Stimulated activated memory B cell treated with anti-CD40 and anti-IgM and Interleukin-4, amounts not matched to agents 10 μg/mL and 1 μg/mL and 100 μg/mL, for 72 hours (primary cell): ENCODE results near the gene AUH.
A peak's percentile ranks its signal among the peaks of the same experiment; 100 is the strongest.

ENCODE experiments used
- ATAC-seq: fragments of 150-1000 bp; cut with Tn5 transposase; 2 replicates; pipeline ENCODE4 v1.10.0; 2021
- H3K27ac Mint-ChIP-seq: one replicate; pipeline ENCODE4 v1.8.0; 2022; ENCODE audit warnings: mild to moderate bottlenecking, mixed read lengths
- H3K27me3 Mint-ChIP-seq: one replicate; pipeline ENCODE4 v1.8.0; 2022; ENCODE audit warnings: mixed read lengths
- H3K36me3 Mint-ChIP-seq: one replicate; pipeline ENCODE4 v1.8.0; 2022; ENCODE audit warnings: mixed read lengths
- H3K4me1 Mint-ChIP-seq: one replicate; pipeline ENCODE4 v1.8.0; 2022; ENCODE audit warnings: mixed read lengths
- H3K4me3 Mint-ChIP-seq: one replicate; pipeline ENCODE4 v1.8.0; 2022; ENCODE audit warnings: mild to moderate bottlenecking, moderate library complexity, mixed read lengths
- H3K9me3 Mint-ChIP-seq: one replicate; pipeline ENCODE4 v1.8.0; 2022; ENCODE audit warnings: mixed read lengths

The AUH gene

GRCh38 chr9:91360551-91361290 lies 997 bp downstream of the AUH start:
- H3K9me3 Mint-ChIP-seq: no peaks in the 10 kb centered on the region
- no peaks in the 10 kb centered on the region for H3K27me3 Mint-ChIP-seq
- peak; percentile 70 for ATAC-seq
- H3K4me3 Mint-ChIP-seq: peak overlapping the region; percentile 96
- H3K4me1 Mint-ChIP-seq: peaks cover 53% of the 10 kb centered on the region
- H3K36me3 Mint-ChIP-seq: peaks cover 54% of the 10 kb centered on the region
- H3K27ac Mint-ChIP-seq: peak overlapping the region; percentile 85

- H3K27me3 Mint-ChIP-seq: no peaks in the 10 kb centered on the region
- peak overlapping the region; percentile 85 for H3K27ac Mint-ChIP-seq
- ATAC-seq: no peak
- no peaks in the 10 kb centered on the region for H3K9me3 Mint-ChIP-seq
- peaks cover 62% of the 10 kb centered on the region for H3K36me3 Mint-ChIP-seq
- H3K4me3 Mint-ChIP-seq: peak overlapping the region; percentile 96
- H3K4me1 Mint-ChIP-seq: peaks cover 57% of the 10 kb centered on the region
These were observed 1.8 kb downstream of the AUH start for GRCh38 chr9:91359734-91360470.

- H3K9me3 Mint-ChIP-seq: no peaks in the 10 kb centered on the region
- ATAC-seq: peak; percentile 52
- H3K36me3 Mint-ChIP-seq: peaks cover 69% of the 10 kb centered on the region
- peaks cover 62% of the 10 kb centered on the region for H3K4me1 Mint-ChIP-seq
- H3K27me3 Mint-ChIP-seq: no peaks in the 10 kb centered on the region
- H3K27ac Mint-ChIP-seq: peak overlapping the region; percentile 85
- peak overlapping the region; percentile 96 for H3K4me3 Mint-ChIP-seq
These were observed 2.6 kb downstream of the AUH start for GRCh38 chr9:91359083-91359482.

- H3K27ac Mint-ChIP-seq: peak overlapping the region; percentile 31
- no peak for ATAC-seq
- H3K9me3 Mint-ChIP-seq: no peaks in the 10 kb centered on the region
- peaks cover 64% of the 10 kb centered on the region for H3K36me3 Mint-ChIP-seq
- no peak overlapping the region for H3K4me3 Mint-ChIP-seq
- H3K4me1 Mint-ChIP-seq: peaks cover 53% of the 10 kb centered on the region
- no peaks in the 10 kb centered on the region for H3K27me3 Mint-ChIP-seq
These were observed 6.8 kb downstream of the AUH start for GRCh38 chr9:91354881-91355280.

- peaks cover 45% of the 10 kb centered on the region for H3K36me3 Mint-ChIP-seq
- H3K4me3 Mint-ChIP-seq: peak overlapping the region; percentile 55
- H3K4me1 Mint-ChIP-seq: peaks cover 40% of the 10 kb centered on the region
- H3K27me3 Mint-ChIP-seq: no peaks in the 10 kb centered on the region
- H3K9me3 Mint-ChIP-seq: no peaks in the 10 kb centered on the region
- peak; percentile 89 for ATAC-seq
- H3K27ac Mint-ChIP-seq: peak overlapping the region; percentile 97
These were observed 12.6 kb downstream of the AUH start for GRCh38 chr9:91349115-91349555.

- Mint-ChIP-seq H3K27ac (peak overlapping the region; percentile 97), H3K27me3 (no peaks in the 10 kb centered on the region), H3K4me3 (peak overlapping the region; percentile 52), H3K36me3 (peaks cover 53% of the 10 kb centered on the region), H3K9me3 (no peaks in the 10 kb centered on the region), H3K4me1 (peaks cover 43% of the 10 kb centered on the region)
- no peak for ATAC-seq
These were observed 13.4 kb downstream of the AUH start for GRCh38 chr9:91348191-91348807.

- Mint-ChIP-seq H3K9me3 (peaks cover 3% of the 10 kb centered on the region), H3K27me3 (no peaks in the 10 kb centered on the region), H3K4me1 (peaks cover 49% of the 10 kb centered on the region), H3K36me3 (peaks cover 56% of the 10 kb centered on the region), H3K4me3 (no peak overlapping the region), H3K27ac (peak overlapping the region; percentile 51)
- no peak for ATAC-seq
These were observed 14.3 kb downstream of the AUH start for GRCh38 chr9:91347377-91347776.

- Mint-ChIP-seq H3K4me1 (peaks cover 53% of the 10 kb centered on the region), H3K36me3 (peaks cover 58% of the 10 kb centered on the region), H3K9me3 (peaks cover 5% of the 10 kb centered on the region), H3K4me3 (no peak overlapping the region), H3K27me3 (no peaks in the 10 kb centered on the region), H3K27ac (peak overlapping the region; percentile 51)
- peak; percentile 29 for ATAC-seq
These were observed 15.1 kb downstream of the AUH start for GRCh38 chr9:91346644-91347043.

- Mint-ChIP-seq H3K9me3 (peaks cover 6% of the 10 kb centered on the region), H3K4me3 (no peak overlapping the region), H3K4me1 (peaks cover 59% of the 10 kb centered on the region), H3K27ac (peak overlapping the region; percentile 51), H3K27me3 (no peaks in the 10 kb centered on the region), H3K36me3 (peaks cover 65% of the 10 kb centered on the region)
- no peak for ATAC-seq
These were observed 15.7 kb downstream of the AUH start for GRCh38 chr9:91345978-91346377.

GRCh38 chr9:91342575-91342974 lies 19.1 kb downstream of the AUH start:
- H3K4me3 Mint-ChIP-seq: no peak overlapping the region
- peak overlapping the region; percentile 53 for H3K27ac Mint-ChIP-seq
- no peaks in the 10 kb centered on the region for H3K27me3 Mint-ChIP-seq
- H3K36me3 Mint-ChIP-seq: peaks cover 78% of the 10 kb centered on the region
- peaks cover 42% of the 10 kb centered on the region for H3K4me1 Mint-ChIP-seq
- ATAC-seq: no peak
- H3K9me3 Mint-ChIP-seq: peaks cover 6% of the 10 kb centered on the region

- Mint-ChIP-seq H3K36me3 (peaks cover 86% of the 10 kb centered on the region), H3K27me3 (no peaks in the 10 kb centered on the region), H3K27ac (peak overlapping the region; percentile 77), H3K4me3 (no peak overlapping the region), H3K4me1 (peaks cover 35% of the 10 kb centered on the region), H3K9me3 (peaks cover 6% of the 10 kb centered on the region)
- no peak for ATAC-seq
These were observed 20.0 kb downstream of the AUH start for GRCh38 chr9:91341749-91342148.

- Mint-ChIP-seq H3K4me3 (no peak overlapping the region), H3K27ac (peak overlapping the region; percentile 77), H3K36me3 (peaks cover 84% of the 10 kb centered on the region), H3K9me3 (peaks cover 6% of the 10 kb centered on the region), H3K27me3 (no peaks in the 10 kb centered on the region), H3K4me1 (peaks cover 30% of the 10 kb centered on the region)
- no peak for ATAC-seq
These were observed 20.4 kb downstream of the AUH start for GRCh38 chr9:91341258-91341746.

- H3K27ac Mint-ChIP-seq: peak overlapping the region; percentile 77
- peaks cover 29% of the 10 kb centered on the region for H3K4me1 Mint-ChIP-seq
- H3K9me3 Mint-ChIP-seq: peaks cover 6% of the 10 kb centered on the region
- no peak overlapping the region for H3K4me3 Mint-ChIP-seq
- H3K27me3 Mint-ChIP-seq: no peaks in the 10 kb centered on the region
- no peak for ATAC-seq
- peaks cover 83% of the 10 kb centered on the region for H3K36me3 Mint-ChIP-seq
These were observed 21.2 kb downstream of the AUH start for GRCh38 chr9:91340395-91340967.

GRCh38 chr9:91338681-91339080 lies 23.0 kb downstream of the AUH start:
- Mint-ChIP-seq H3K4me1 (peaks cover 23% of the 10 kb centered on the region), H3K36me3 (peaks cover 74% of the 10 kb centered on the region), H3K27ac (no peak overlapping the region), H3K27me3 (no peaks in the 10 kb centered on the region), H3K9me3 (peaks cover 6% of the 10 kb centered on the region), H3K4me3 (no peak overlapping the region)
- ATAC-seq: no peak

GRCh38 chr9:91336786-91337185 lies 24.9 kb downstream of the AUH start:
- H3K4me3 Mint-ChIP-seq: no peak overlapping the region
- peaks cover 66% of the 10 kb centered on the region for H3K36me3 Mint-ChIP-seq
- H3K27me3 Mint-ChIP-seq: no peaks in the 10 kb centered on the region
- H3K9me3 Mint-ChIP-seq: peaks cover 2% of the 10 kb centered on the region
- ATAC-seq: no peak
- peaks cover 21% of the 10 kb centered on the region for H3K4me1 Mint-ChIP-seq
- no peak overlapping the region for H3K27ac Mint-ChIP-seq
